ENCODE measurements around the gene REG1A.

The REG1A gene, protein sequence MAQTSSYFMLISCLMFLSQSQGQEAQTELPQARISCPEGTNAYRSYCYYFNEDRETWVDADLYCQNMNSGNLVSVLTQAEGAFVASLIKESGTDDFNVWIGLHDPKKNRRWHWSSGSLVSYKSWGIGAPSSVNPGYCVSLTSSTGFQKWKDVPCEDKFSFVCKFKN

DNA sequence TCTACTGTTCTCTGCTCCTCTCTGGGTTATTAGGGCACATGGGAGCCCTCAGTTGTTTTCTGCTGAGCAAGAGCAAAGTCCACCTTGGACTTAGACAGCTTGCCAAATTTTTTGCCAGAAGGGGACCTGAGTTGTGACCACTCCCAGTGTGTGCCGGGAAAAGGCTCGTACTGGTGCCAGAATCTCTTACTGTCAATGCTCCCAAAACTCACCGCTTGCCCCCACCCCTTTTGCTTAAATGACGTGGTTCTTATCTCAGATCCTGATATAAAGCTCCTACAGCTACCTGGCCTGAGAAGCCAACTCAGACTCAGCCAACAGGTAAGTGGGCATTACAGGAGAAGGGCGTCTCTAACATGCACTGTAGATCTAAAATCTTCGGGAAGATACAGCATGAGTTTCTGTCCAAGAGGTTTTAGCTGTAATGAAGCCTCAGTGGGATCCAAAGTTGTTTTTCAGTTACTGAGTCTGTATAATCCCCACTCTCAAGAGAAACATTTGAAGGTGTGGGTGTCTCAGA lies at the start of gene REG1A:
REG1A (plus strand) TSS at position 295 of the 520 bp plus-strand sequence. CDS start 374 bp downstream, outside the sequence.
- DNase-seq (ENCODE audit: low read depth) = no peak

DNA sequence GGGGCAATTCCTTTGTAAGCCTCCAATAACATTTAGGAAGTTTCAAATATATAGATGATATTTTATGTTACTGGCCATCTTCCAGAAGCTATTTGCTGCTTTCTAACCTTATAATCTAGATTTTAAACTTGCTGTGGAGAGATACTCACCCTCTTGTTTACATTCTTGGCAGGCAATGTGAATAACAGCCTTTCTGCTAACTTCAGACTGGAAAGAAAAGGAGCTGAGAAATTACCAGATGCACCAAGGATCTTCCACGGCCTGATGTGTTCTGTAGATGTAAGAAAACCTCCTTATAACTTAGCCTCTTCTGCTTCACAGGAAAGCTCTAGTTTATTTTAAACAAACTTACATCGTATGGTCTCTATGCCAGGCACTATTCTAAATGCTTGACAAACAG lies 49.2 kb upstream of the REG1A start:
- DNase-seq (ENCODE audit: low read depth) = no peak

DNA sequence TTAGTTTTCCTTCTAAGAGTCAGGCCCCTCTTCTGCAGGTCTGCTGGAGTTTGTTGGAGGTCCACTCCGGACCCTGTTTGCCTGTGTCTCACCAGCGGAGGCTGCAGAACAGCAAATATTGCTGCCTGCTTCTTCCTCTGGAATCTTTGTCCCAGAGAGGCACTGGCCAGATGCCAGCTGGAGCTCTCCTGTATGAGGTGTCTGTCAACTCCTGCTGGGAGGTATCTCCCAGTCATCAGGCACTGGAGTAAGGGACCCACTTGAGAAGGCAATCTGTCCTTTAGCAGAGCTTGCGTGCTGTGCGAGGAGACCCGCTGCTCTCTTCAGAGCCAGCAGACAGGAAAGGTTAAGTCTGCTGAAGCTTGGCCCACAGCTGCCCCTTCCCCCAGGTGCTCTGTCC lies 37.3 kb upstream of the REG1A start:
- DNase-seq (ENCODE audit: low read depth) = no peak

DNA sequence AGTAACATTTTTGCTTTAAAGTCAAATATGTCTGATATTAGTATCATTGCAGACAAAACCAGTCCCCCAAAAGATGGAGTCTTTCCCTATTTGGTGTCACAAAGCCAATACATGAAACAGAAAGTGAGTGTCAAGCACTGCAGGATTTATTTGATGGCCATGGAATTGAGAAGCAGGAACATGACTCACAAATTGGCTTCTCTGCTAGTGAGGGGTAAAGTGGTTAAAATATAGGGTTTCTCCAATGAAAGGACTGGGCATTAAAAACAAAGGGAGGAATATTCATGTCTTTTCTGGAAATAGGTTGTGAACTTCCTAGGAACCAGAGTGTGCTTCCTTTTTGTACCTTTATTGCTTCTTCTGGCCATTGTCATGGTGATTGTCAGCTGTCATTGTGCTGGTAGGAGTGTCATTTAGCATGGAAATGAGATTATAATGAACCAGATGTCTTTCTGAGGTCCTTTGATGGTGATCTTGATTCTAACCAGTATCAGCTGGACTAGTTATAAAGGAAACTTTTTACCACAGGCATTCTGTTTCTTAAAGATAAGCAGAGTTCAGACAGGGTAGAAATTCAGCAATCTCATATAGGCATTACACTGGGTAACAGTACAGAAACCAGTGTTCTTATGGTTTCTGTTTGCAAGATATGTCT lies 36.6 kb upstream of the REG1A start:
- no peak for DNase-seq (ENCODE audit: low read depth)

DNA sequence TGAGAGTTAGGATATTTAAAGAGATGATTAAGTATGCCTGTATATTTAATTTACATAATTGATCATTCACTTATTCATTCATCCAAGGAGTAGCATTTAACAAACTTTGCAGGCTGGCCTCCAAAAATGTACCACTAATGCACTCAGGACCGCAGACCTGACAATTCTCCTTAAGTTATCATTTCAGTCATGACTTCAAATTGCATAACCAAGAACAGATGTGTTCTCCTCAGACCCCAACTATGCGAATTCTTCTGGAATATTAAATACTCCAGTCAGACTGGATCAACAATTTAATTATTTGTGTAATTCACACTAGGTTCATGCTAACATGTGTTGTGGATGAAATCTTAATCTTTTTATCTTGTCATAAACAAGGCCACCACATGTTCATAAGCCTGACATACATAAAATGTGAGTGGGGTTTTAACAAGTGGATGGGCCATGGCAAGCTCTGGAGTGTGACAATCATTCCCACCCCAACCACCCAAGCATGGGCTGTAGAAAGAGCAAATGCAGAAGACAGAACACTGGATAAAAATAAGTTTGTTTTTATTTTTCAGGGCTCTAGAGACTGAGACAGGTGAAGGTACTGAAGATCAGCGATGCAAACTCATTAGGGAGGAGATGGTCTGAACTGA lies 35.7 kb upstream of the REG1A start:
- DNase-seq (ENCODE audit: low read depth) = no peak

DNA sequence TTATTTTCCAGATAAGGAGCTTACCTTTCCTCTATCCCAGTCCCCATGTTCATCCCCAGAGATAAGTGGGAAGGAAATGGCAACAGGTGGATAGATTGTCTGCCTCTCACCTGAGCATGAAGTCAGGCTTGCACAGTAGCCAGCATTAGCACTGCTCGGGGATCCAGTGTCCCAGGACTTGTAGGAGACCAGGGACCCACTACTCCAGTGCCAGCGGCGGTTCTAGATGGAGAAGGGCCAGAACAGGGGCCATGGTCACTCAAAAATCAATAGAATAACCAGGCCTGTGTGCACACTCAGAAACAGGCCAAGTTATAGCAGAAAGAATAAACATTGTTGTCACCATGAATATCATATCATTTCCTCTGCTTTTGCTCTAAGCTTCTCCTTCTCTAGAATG lies 34.9 kb upstream of the REG1A start:
- DNase-seq (ENCODE audit: low read depth) = no peak

DNA sequence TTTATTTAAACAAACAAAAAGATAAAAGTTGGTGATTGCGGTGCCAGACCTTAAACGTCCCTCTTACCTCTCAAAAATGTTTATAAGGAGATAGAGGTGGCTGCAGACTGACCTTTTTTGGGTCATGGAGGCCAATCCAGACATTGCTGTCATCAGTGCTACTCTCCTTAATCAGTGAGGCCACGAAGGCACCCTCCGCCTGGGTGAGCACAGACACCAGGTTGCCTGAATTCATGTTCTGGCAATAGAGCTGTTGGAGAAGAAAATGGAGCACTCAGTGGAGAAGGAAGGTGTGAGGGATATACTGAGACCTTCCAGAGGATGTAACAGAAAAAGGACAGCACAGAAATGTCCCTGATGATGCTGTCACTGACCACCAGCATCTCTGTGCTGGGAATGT lies 34.0 kb upstream of the REG1A start:
- DNase-seq (ENCODE audit: low read depth) = no peak

DNA sequence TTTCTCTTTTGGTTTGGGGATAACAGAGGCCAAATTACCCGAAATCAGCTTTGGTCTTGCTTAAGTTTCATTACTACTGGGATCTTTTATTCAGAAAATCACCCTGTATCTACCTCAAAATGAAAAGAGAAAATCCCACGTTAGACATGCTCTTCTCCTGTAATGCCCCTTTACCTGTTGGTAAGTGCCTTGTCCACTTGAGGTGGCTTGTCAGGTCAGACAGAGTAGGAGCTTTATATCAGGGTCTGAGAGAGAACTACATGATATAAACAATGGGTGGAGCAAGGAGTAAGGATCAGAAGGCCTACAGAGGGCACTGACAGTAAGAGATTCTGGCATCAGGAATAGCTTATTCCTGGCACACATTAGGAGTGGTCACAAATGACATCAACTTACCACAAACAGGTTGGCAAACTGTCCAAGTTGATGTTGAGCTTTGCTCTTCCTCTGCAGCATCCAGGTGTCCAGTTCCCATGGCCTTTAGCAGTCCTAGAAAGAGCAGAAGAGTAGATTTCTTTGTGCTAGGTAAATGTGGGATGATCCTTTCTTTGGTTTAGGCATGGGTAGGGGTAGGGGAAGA lies 32.4 kb upstream of the REG1A start, which contains the start of gene REG1B:
REG1B (minus strand) TSS at position 209 of the 580 bp plus-strand sequence. CDS start 381 bp downstream, outside the sequence.
- DNase-seq (ENCODE audit: low read depth) = no peak

DNA sequence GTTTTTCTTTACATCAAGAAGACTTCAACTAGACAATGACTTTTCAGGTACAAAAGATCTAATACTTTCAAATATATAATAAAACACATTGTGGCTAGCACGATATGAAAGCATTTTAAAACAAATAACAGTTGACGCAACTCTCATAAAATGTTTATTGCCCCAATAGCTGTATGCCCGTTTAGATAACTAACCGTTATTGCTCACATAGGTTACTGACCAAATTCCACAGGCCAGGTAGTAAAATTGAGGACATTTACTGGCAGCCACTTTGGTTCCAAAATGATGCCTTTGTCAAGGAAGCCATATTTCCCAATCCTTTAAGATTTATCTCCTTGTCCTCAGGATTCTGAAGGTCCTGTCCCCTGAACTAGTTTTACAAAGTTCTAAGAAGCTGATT lies 29.6 kb upstream of the REG1A start:
- DNase-seq (ENCODE audit: low read depth) = no peak

DNA sequence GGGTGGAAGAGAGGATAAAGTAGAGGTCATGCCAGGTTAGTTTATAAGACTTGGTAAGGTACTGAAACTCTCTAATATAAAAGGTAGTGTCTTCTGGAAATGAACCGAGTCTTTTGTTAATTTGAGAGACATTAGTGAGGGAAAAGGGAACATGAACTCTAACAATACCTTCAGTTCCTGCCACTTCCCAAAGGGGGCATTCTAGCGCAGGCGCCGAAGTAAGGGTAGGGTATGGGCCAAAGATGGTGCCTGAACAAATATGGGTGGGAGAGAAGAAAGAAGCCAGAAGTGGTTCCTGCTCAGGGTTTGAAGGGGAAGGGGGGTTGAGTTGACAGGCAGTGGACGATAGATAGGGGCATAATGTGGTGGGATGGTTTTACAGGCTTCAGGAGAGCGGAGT lies 22.4 kb upstream of the REG1A start:
- no peak for DNase-seq (ENCODE audit: low read depth)

DNA sequence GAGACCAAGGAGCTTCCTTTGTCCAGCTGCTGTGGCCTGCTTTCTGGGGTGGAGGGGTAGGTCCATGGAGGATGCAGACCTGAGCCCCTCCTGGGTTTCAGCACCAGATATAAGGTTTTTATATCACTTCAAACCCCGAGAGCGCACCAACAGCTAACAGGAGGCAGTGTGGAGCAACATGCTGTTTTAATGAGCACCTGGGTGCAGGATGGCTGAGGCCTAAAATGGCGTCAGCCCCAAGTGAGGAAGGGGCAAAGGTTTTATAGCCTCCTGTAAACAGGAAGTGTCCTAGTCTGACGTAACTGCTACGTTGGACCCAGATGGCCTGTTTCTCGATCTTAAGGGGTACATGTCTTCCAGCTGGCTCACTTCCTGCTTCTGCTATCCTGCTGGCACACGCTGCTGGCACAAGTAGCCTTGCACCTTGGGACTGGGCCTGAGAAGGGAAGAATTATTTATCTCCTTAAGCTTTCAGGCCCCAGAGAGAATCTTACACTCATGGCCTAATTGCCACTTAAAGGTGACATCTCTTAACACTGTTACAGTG lies 21.1 kb upstream of the REG1A start:
- no peak for DNase-seq (ENCODE audit: low read depth)

DNA sequence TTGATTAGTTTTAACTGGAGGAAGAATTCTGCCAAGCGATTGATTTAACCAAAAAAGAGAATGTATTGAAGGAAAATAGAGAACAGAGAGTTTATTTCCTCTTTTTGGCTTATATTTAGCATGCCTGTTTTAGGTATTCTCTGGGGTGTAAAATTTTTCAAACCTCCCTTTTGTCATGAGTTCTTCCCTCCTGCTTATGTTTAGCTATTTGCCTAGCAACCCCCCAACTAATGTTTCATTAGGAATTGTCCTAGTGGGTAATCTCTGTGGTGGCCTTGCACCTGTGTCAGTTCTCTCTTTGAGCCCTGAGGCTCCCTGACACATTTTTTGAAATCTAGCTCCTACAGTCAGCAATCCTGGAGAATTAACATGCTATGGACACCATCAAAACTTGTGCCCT lies 20.0 kb upstream of the REG1A start:
- DNase-seq (ENCODE audit: low read depth) = no peak

DNA sequence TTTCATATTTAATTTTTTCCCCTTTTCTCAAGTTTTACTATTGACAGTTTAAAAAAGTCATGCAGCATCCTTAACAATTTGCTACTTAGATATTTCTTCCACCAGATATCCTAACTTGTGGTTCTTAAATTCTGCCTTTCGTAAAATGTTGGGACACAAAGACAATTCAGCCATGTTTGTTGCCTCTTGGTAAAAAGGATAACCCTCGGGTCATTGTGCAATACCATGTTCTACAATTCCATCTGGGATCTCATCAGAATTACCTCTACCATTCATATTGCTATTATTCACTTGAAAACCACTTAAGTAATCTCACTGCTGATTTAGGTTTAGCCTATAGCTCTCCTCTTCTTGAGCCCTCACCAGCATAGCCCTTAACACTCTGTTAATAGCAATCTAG lies 19.3 kb upstream of the REG1A start:
- no peak for DNase-seq (ENCODE audit: low read depth)

DNA sequence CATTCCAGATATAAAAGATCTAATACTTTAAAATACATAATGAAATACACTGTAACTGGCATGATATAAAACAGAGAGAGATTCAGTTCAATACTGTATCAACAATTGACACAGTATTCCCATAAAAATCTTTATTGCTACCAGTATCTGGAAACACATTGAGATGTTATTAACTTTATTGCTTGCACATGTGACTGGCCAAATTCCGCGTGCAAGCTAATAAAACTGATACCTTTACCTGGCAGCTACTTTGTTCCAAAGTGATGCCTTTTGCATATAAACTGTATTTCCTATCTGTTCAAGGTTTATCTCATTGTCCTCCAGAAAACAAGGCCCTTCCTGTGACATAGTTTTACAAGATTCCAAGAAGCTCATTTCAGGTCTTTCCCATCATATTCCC lies 17.1 kb upstream of the REG1A start:
- DNase-seq (ENCODE audit: low read depth) = no peak

DNA sequence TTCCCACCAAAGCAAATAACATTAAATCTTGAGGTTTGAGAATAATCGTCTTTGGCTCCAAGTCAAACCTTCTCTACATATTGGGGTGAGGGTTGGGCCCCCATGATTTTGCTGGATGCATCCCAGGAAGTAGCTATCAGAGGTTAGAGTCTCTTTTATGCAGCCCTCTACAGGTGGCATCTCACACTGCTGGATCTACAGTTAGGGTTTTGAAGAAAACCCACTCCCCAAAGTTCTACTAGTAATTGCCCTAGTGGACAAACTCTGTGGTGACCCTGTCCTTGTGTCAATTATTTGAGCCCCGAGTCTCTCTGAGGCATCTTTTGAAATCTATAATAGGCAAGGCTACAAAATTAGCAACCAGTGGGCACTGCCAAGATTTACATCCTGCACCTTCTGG lies 15.0 kb upstream of the REG1A start:
- no peak for DNase-seq (ENCODE audit: low read depth)

DNA sequence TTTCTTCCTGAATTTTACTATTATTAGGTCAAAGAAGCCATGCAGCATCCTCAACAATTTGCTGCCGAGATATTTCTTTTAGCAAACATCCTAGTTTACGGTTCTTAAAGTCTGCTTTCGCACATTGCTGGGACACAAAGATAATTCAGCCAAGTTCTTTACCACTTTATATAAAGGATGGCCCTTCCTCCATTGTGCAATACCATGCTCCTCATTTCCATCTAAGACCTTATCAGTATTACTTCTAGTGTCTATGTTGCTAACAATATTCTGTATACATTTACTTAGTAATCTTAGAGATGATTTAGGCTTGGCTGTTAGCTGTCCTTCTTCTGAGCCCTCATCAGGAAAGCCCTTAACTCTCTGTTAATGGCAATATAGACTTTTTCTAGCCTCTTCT lies 8.0 kb upstream of the REG1A start:
- DNase-seq (ENCODE audit: low read depth) = no peak

DNA sequence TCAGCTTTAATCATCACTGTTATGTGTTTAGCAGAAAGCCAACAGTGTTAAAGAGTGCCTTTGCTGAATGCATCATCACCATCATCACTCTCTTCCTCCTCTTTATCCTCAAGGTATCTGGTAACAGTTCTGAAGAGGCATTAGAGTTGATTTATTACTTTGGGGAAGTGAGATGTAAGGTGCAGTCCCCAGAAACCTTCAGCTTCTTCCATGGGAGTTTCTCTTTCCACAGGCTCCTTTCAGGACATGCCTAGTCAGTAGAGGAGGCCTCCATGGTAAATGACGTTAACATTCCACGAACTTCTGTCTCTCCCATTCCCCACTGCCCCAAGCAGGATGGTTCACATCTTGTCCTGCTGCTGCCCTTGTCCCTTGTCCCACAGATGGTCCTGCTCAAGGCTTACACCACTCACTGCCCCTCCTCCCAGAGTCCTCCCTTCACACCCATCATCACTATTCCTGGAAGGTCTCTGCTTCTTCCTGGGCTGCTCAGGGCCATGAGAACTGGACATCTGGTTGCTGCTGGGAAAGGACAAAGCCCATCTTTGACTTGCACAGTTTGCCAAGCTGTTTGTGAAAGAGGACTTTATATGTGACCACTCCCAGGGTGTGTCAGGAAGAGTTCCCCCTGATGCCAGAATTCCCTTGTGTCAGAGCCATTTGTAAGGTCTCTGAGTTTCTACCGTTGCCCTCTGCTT lies 5.3 kb upstream of the REG1A start:
- no peak for DNase-seq (ENCODE audit: low read depth)

DNA sequence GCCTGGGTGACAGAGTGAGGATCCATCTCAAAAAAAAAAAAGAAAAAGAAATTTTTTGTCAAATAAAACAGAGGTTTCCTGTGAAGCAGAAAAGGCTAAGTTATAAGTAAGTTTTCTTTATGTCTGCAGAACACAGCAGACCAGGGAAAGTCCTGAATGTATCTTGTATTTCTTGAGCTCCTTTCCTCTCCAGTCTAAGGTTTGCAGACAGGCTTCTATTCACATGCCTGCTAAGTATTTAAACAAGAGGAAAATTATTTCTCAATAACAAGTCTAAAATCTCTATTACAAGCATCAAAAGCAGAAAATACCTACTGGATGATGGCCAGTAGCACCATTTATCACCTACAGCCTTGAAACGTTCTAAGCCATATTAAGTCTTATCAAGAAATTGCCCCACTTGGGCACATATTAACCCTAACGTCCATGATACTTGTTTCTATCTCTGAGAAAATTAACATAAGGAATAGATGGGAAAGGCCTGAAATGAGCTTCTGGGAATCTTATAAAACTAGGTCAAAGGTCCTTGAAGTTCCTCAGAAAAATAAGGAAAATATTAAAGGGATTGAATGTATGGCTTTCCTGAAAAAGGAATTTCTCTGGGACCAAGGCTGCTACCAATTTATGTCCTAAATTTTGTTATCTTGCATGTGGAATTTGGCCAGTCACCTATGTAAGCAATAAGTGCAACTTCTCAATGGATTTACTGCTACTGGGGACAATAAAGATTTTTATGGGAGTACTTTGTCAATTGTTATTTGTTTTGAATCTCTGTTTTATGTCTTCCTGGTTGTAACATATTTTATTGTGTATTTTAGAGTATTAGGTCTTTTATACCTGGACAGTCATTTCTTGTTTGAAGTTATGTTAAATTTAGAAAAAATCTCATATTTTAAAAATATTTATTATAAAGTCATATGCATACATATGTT lies 3.0 kb upstream of the REG1A start:
- DNase-seq (ENCODE audit: low read depth) = no peak

DNA sequence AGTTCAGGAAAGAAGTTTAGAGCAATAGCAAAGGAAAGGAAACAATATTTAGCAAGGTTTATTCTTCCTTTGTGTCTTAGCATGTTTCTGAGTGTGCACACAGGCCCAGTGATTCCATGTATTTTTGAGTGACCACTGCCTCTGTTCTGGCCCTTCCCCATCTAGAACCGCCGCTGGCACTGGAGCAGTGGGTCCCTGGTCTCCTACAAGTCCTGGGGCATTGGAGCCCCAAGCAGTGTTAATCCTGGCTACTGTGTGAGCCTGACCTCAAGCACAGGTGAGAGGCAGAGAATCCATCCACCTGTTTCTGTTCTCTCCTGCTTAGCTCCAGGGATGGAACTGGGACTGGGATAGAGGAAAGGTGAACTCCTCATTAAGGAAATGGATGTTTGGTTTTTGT lies 2.4 kb downstream of the REG1A start:
- DNase-seq (ENCODE audit: low read depth) = no peak

DNA sequence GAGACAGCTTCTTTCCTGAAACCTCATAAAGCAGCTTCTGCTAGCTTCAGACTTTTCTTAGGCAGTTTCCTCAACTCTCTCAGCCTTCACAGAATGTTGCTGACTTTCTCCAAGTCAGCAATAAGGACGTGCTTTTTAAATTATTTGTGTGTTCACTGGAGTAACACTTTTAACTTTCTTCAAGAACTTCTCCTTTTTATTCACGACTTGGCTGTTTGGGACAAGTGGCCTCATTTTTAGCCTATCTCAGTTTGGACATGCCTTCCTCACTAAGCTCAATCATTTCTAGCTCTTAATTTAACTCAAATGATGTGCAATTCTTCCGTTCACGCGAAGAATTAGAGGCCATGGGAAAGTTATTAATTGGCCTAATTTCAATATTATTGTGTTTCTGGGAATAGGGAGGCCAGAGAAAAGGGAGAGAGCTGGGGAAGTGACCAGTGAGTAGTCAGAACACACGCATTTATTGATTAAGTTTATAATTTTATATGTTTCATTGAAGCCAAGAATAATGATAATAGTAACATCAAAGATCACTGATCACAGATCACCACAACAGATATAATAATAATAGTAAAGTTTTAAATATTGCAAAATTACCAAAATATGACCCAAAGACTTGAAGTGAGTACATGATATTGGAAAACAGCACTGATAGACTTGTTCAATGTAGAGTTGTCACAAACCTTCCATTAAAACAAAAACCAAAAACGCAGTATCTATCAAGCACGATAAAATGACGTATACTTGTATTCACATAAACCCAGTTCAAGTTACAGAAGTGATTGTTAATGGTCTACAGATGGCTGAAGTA lies 4.8 kb downstream of the REG1A start:
- DNase-seq (ENCODE audit: low read depth) = no peak

All from ELR (cell line).